Loucy (cell line): ENCODE measurements around the gene MOXD1.

Experiments
- H2AFZ ChIP-seq: fragments of 200-600 bp; sonication (generic); 2 replicates; pipeline ENCODE4 v1.6.0; 2016; ENCODE audit warnings: antibody characterized with exemption, mild to moderate bottlenecking, low read length, moderate library complexity
- H3F3A ChIP-seq: fragments of 200-600 bp; 2 replicates; pipeline ENCODE4 v1.6.0; 2016; ENCODE audit warnings: antibody characterized with exemption, low read depth, mild to moderate bottlenecking
- H3K27me3 ChIP-seq: fragments of 200-600 bp; sonication (generic); 2 replicates; pipeline ENCODE4 v1.6.1; 2014; ENCODE audit warnings: low read length, mild to moderate bottlenecking; ENCODE audit not compliant: insufficient read depth, poor library complexity, severe bottlenecking
- H3K36me3 ChIP-seq: fragments of 200-600 bp; sonication (generic); 2 replicates; pipeline ENCODE4 v1.6.1; 2016; ENCODE audit warnings: low read length; ENCODE audit not compliant: insufficient read depth
- H3K4me1 ChIP-seq: fragments of 200-600 bp; sonication (generic); 2 replicates; pipeline ENCODE4 v1.5.1; 2014; ENCODE audit warnings: low read length, mild to moderate bottlenecking; ENCODE audit not compliant: insufficient read depth, poor library complexity, severe bottlenecking
- H3K4me2 ChIP-seq: fragments of 200-600 bp; sonication (generic); 2 replicates; pipeline ENCODE4 v1.6.0; 2014; ENCODE audit warnings: antibody characterized with exemption, low read length, low read depth, mild to moderate bottlenecking; ENCODE audit not compliant: poor library complexity, severe bottlenecking
- H3K4me3 ChIP-seq: fragments of 200-600 bp; sonication (generic); 2 replicates; pipeline ENCODE4 v1.5.1; 2014; ENCODE audit warnings: low read length, mild to moderate bottlenecking, mixed read lengths; ENCODE audit not compliant: poor library complexity, severe bottlenecking
- H3K79me2 ChIP-seq: fragments of 200-600 bp; sonication (generic); 2 replicates; pipeline ENCODE4 v1.6.1; 2014; ENCODE audit warnings: low read length; ENCODE audit not compliant: insufficient read depth
- H3K9ac ChIP-seq: fragments of 200-600 bp; sonication (generic); 2 replicates; pipeline ENCODE4 v1.6.0; 2014; ENCODE audit warnings: mild to moderate bottlenecking, low read depth, low read length, moderate library complexity; ENCODE audit not compliant: poor library complexity, severe bottlenecking
- H3K9me2 ChIP-seq: fragments of 200-600 bp; sonication (generic); replicated peaks from 2 replicates; pipeline ENCODE4 v1.6.1; 2016; ENCODE audit warnings: low read depth, low read length, mixed read lengths
- H3K9me3 ChIP-seq: fragments of 200-600 bp; sonication (generic); 2 replicates; pipeline ENCODE4 v1.6.1; 2014; ENCODE audit warnings: mild to moderate bottlenecking, antibody characterized with exemption, low read length, low read depth; ENCODE audit not compliant: insufficient read depth
- H4K20me1 ChIP-seq: fragments of 200-600 bp; sonication (generic); 2 replicates; pipeline ENCODE4 v1.6.0; 2014; ENCODE audit warnings: antibody characterized with exemption, low read length, mild to moderate bottlenecking; ENCODE audit not compliant: insufficient read depth, poor library complexity, severe bottlenecking
- CTCF ChIP-seq: fragments of 200-600 bp; sonication (generic); conservative IDR thresholded peaks from 2 replicates; pipeline ENCODE4 v1.5.1; 2014; ENCODE audit warnings: mild to moderate bottlenecking, antibody characterized with exemption, low read length
- EZH2phosphoT487 ChIP-seq: fragments of 200-600 bp; IDR thresholded peaks from 2 replicates; pipeline ENCODE4 v1.6.1; 2018; ENCODE audit warnings: antibody characterized with exemption, mild to moderate bottlenecking, moderate library complexity, borderline replicate concordance

The MOXD1 gene

GRCh38 chr6:132400883-132401617, at the start of gene MOXD1:
Gene MOXD1, minus strand, starts transcription at chr6:132401475. Its CDS starts 49 bp downstream, at chr6:132401426.
- no peaks in the 10 kb centered on the region for H3K27me3 ChIP-seq

GRCh38 chr6:132446855-132447241, 45.6 kb upstream of the MOXD1 start:
- H4K20me1 ChIP-seq: no peaks in the 10 kb centered on the region
- no peak overlapping the region for H3K4me3 ChIP-seq
- no peaks in the 10 kb centered on the region for H3K4me1 ChIP-seq
- no peaks in the 10 kb centered on the region for H3F3A ChIP-seq
- no peak overlapping the region for H3K9ac ChIP-seq
- no peaks in the 10 kb centered on the region for H3K36me3 ChIP-seq
- no peak for TF ChIP-seq EZH2phosphoT487
- no peak for TF ChIP-seq CTCF
- no peak overlapping the region for H3K4me2 ChIP-seq
- H3K9me2 ChIP-seq: no peaks in the 10 kb centered on the region
- no peaks in the 10 kb centered on the region for H3K9me3 ChIP-seq
- H3K27me3 ChIP-seq: no peaks in the 10 kb centered on the region
- H2AFZ ChIP-seq: no peak overlapping the region
- no peaks in the 10 kb centered on the region for H3K79me2 ChIP-seq

More at GRCh38 chr6:132400883-132401617, at the start of gene MOXD1:
- H3K79me2 ChIP-seq: no peaks in the 10 kb centered on the region
- no peaks in the 10 kb centered on the region for H3F3A ChIP-seq
- no peaks in the 10 kb centered on the region for H4K20me1 ChIP-seq
- H3K4me3 ChIP-seq: no peak within 1 kb of the TSS
- no peak within 1 kb of the TSS for H3K4me2 ChIP-seq
- no peaks in the 10 kb centered on the region for H3K9me3 ChIP-seq
- no peak for TF ChIP-seq CTCF
- no peak for TF ChIP-seq EZH2phosphoT487
- no peak within 1 kb of the TSS for H2AFZ ChIP-seq
- no peaks in the 10 kb centered on the region for H3K36me3 ChIP-seq
- H3K9me2 ChIP-seq: no peaks in the 10 kb centered on the region
- H3K9ac ChIP-seq: no peak within 1 kb of the TSS
- no peaks in the 10 kb centered on the region for H3K4me1 ChIP-seq

GRCh38 chr6:132446141-132446854, 45.0 kb upstream of the MOXD1 start:
- no peak overlapping the region for H3K4me2 ChIP-seq
- no peaks in the 10 kb centered on the region for H3K79me2 ChIP-seq
- no peak overlapping the region for H2AFZ ChIP-seq
- H3K36me3 ChIP-seq: no peaks in the 10 kb centered on the region
- no peaks in the 10 kb centered on the region for H3K4me1 ChIP-seq
- no peaks in the 10 kb centered on the region for H3K27me3 ChIP-seq
- no peak overlapping the region for H3K9ac ChIP-seq
- TF ChIP-seq EZH2phosphoT487: no peak
- TF ChIP-seq CTCF: no peak
- H3K4me3 ChIP-seq: no peak overlapping the region
- no peaks in the 10 kb centered on the region for H4K20me1 ChIP-seq
- H3F3A ChIP-seq: no peaks in the 10 kb centered on the region
- H3K9me3 ChIP-seq: no peaks in the 10 kb centered on the region
- H3K9me2 ChIP-seq: no peaks in the 10 kb centered on the region
